ENCODE results near the gene ADCY3.

The ADCY3 gene

GRCh38 chr2:24845691-24846090 is 74.3 kb downstream of the ADCY3 start:
- Histone ChIP-seq H3K9me3 (ENCODE audit: low read length) (peaks cover 13% of the 10 kb centered on the region), H3K79me2 (ENCODE audit: insufficient read depth, low read length) (no peaks in the 10 kb centered on the region)

GRCh38 chr2:24844023-24844685 is 75.9 kb downstream of the ADCY3 start:
- peaks cover 57% of the 10 kb centered on the region for H3K36me3 ChIP-seq (ENCODE audit: insufficient read depth, low read length)
- H3K27me3 ChIP-seq (ENCODE audit: insufficient read depth, low read length): no peaks in the 10 kb centered on the region
- H3K4me1 ChIP-seq (ENCODE audit: insufficient read depth, low read length, severe bottlenecking): no peaks in the 10 kb centered on the region
- no peaks in the 10 kb centered on the region for H3F3A ChIP-seq (ENCODE audit: insufficient read depth, low read length)
- H3K4me2 ChIP-seq (ENCODE audit: low read length): no peak overlapping the region
- no peak overlapping the region for H3K4me3 ChIP-seq (ENCODE audit: low read depth, low read length, poor library complexity, severe bottlenecking)
- no peak overlapping the region for H3K27ac ChIP-seq (ENCODE audit: low read depth, low read length, poor library complexity, severe bottlenecking)
- no peak overlapping the region for H3K9ac ChIP-seq (ENCODE audit: low read length)
- no peaks in the 10 kb centered on the region for H3K9me2 ChIP-seq (ENCODE audit: low read depth, low read length)
- H3K79me2 ChIP-seq (ENCODE audit: insufficient read depth, low read length): no peaks in the 10 kb centered on the region
- no peaks in the 10 kb centered on the region for H4K20me1 ChIP-seq (ENCODE audit: insufficient read depth, low read length)
- TF ChIP-seq EZH2 (IDR thresholded peaks at IDR 0.05; ENCODE audit: borderline replicate concordance, low read length) (no peak), CTCF (IDR thresholded peaks at IDR 0.05; ENCODE audit: low read length) (no peak)
- H2AFZ ChIP-seq (ENCODE audit: low read length): no peak overlapping the region
- H3K9me3 ChIP-seq (ENCODE audit: low read length): peaks cover 10% of the 10 kb centered on the region; the same call in 1 of the 2 replicates

More at GRCh38 chr2:24845691-24846090, 74.3 kb downstream of the ADCY3 start:
- Histone ChIP-seq H3K4me2 (ENCODE audit: low read length) (no peak overlapping the region), H3K27ac (ENCODE audit: low read depth, low read length, poor library complexity, severe bottlenecking) (no peak overlapping the region), H3K9ac (ENCODE audit: low read length) (no peak overlapping the region), H3K27me3 (ENCODE audit: insufficient read depth, low read length) (no peaks in the 10 kb centered on the region), H3K36me3 (ENCODE audit: insufficient read depth, low read length) (peaks cover 56% of the 10 kb centered on the region), H4K20me1 (ENCODE audit: insufficient read depth, low read length) (no peaks in the 10 kb centered on the region), H3K4me3 (ENCODE audit: low read depth, low read length, poor library complexity, severe bottlenecking) (no peak overlapping the region), H3F3A (ENCODE audit: insufficient read depth, low read length) (no peaks in the 10 kb centered on the region), H2AFZ (ENCODE audit: low read length) (no peak overlapping the region), H3K9me2 (ENCODE audit: low read depth, low read length) (no peaks in the 10 kb centered on the region), H3K4me1 (ENCODE audit: insufficient read depth, low read length, severe bottlenecking) (no peaks in the 10 kb centered on the region)
- TF ChIP-seq CTCF (IDR thresholded peaks at IDR 0.05; ENCODE audit: low read length) (no peak), EZH2 (IDR thresholded peaks at IDR 0.05; ENCODE audit: borderline replicate concordance, low read length) (no peak)

GRCh38 chr2:24843330-24843860 is 76.6 kb downstream of the ADCY3 start:
- no peak overlapping the region for H3K27ac ChIP-seq (ENCODE audit: low read depth, low read length, poor library complexity, severe bottlenecking)
- H4K20me1 ChIP-seq (ENCODE audit: insufficient read depth, low read length): no peaks in the 10 kb centered on the region
- no peak overlapping the region for H3K4me3 ChIP-seq (ENCODE audit: low read depth, low read length, poor library complexity, severe bottlenecking)
- H3K4me1 ChIP-seq (ENCODE audit: insufficient read depth, low read length, severe bottlenecking): no peaks in the 10 kb centered on the region
- no peak overlapping the region for H2AFZ ChIP-seq (ENCODE audit: low read length)
- TF ChIP-seq EZH2 (IDR thresholded peaks at IDR 0.05; ENCODE audit: borderline replicate concordance, low read length) (no peak), CTCF (IDR thresholded peaks at IDR 0.05; ENCODE audit: low read length) (no peak)
- H3K79me2 ChIP-seq (ENCODE audit: insufficient read depth, low read length): no peaks in the 10 kb centered on the region
- no peaks in the 10 kb centered on the region for H3K27me3 ChIP-seq (ENCODE audit: insufficient read depth, low read length)
- H3K9me2 ChIP-seq (ENCODE audit: low read depth, low read length): no peaks in the 10 kb centered on the region
- H3K9ac ChIP-seq (ENCODE audit: low read length): no peak overlapping the region
- H3F3A ChIP-seq (ENCODE audit: insufficient read depth, low read length): no peaks in the 10 kb centered on the region
- peaks cover 2% of the 10 kb centered on the region; the same call in 1 of the 2 replicates for H3K9me3 ChIP-seq (ENCODE audit: low read length)
- peaks cover 50% of the 10 kb centered on the region for H3K36me3 ChIP-seq (ENCODE audit: insufficient read depth, low read length)
- no peak overlapping the region for H3K4me2 ChIP-seq (ENCODE audit: low read length)

Data from OCI-LY1 (cell line).